Transverse colon (tissue), 3 donors: ENCODE measurements around the gene ZNF672.

Experiments
- POLR2A ChIP-seq: fragments of 450-650 bp; IDR thresholded peaks from one replicate; pipeline ENCODE4 v1.6.1; 2016; ENCODE audit warnings: antibody characterized with exemption, mild to moderate bottlenecking, moderate library complexity
- TF ChIP-seq, protein P1 (sequence below), 5 experiments: fragments of 200-600 bp in 3 of 5; fragments of 450-650 bp in 2 of 5; sonication (generic) in 3 of 5; IDR thresholded peaks; 1 replicate in 2 of 5; 2 replicates in 3 of 5; pipeline ENCODE4 v1.5.1; 2016 to 2017; ENCODE audit warnings: antibody characterized with exemption in 5 of 5, inconsistent platforms in 3 of 5, mild to moderate bottlenecking in 2 of 5, moderate library complexity in 1 of 5

DNA sequence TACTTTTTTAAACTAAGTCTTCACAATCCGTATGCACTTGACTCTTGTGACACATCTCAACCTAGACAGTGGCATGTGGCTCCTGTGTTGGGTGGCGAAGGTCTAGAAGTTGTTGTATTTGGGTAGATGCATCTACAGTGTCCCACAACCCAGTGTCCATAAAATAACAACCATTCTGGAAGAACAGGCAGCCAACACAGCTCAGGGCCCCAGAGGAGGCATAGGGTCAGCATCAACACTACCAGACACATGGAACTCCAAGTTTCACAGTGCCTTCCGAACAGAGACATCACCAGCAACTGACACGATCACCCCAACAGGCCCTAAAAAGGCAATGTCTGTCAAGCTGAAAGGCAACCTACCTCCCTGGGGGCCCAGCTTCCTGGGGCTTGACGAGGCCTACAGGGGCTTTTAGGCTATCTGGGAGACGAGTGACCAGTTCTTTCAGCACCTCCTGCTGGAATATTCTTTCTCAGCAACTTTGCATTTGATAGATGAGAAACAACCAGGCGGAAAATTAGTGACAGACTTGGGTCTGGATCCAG lies 17.9 kb upstream of the ZNF672 start:
- TF ChIP-seq, protein P1, sequence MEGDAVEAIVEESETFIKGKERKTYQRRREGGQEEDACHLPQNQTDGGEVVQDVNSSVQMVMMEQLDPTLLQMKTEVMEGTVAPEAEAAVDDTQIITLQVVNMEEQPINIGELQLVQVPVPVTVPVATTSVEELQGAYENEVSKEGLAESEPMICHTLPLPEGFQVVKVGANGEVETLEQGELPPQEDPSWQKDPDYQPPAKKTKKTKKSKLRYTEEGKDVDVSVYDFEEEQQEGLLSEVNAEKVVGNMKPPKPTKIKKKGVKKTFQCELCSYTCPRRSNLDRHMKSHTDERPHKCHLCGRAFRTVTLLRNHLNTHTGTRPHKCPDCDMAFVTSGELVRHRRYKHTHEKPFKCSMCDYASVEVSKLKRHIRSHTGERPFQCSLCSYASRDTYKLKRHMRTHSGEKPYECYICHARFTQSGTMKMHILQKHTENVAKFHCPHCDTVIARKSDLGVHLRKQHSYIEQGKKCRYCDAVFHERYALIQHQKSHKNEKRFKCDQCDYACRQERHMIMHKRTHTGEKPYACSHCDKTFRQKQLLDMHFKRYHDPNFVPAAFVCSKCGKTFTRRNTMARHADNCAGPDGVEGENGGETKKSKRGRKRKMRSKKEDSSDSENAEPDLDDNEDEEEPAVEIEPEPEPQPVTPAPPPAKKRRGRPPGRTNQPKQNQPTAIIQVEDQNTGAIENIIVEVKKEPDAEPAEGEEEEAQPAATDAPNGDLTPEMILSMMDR (IDR thresholded peaks at IDR 0.05): no peak
- TF ChIP-seq POLR2A: no peak
